ENCODE measurements around the gene UMAD1. TPM values are rescaled to one million over a fixed set of nuclear protein-coding genes. Genes with fewer than 3 reads are reported as not detected.

UMAD1 gene
- total RNA-seq, 2 donors from 2014 or later = 12.9 to 23.9 TPM

DNA sequence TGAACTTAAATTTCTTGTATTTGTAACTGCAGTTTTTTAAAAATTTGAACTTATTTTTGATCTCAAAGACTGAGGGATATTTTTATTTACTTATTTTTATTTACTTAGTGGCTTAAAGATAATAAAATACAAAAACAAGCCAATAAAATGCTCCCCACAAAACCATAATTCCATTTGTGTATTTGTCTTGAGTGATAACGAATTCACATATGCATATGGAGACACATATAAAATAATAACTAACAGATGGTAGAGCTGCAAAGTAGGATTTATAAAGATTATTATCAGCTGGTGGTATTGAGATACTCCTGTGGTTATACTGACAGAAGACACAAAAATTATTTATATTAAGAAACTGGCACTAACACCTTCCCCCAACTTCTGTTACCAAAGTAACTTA is 168.1 kb downstream of the UMAD1 start:
- ATAC-seq (ENCODE audit: insufficient number of reproducible peaks, low FRiP score, low read depth) = no peak

DNA sequence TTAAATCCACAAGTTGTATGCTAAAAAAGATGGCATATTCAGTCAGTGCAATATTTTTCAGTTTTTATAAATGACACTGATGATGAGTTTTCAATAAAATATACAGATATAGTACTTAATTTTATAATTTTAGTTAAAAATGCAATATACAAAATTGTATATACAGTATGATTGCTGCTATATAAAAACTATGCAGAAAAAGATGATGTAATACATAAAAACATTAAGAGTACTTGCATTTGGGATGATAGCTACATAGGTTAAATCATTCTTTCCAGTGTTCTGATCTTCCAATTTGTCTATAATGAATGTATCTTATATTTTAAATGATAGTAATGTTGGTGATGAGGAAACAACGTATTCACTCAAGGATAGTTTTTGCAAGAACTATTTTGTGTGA is 169.8 kb downstream of the UMAD1 start:
- ATAC-seq (ENCODE audit: insufficient number of reproducible peaks, low FRiP score, low read depth) = no peak
- DNase-seq (ENCODE audit: low spot score) = no peak
- H3K4me3 ChIP-seq = no peak overlapping the region
- peaks cover 4% of the 10 kb centered on the region for H3K36me3 ChIP-seq
- TF ChIP-seq, protein P1, sequence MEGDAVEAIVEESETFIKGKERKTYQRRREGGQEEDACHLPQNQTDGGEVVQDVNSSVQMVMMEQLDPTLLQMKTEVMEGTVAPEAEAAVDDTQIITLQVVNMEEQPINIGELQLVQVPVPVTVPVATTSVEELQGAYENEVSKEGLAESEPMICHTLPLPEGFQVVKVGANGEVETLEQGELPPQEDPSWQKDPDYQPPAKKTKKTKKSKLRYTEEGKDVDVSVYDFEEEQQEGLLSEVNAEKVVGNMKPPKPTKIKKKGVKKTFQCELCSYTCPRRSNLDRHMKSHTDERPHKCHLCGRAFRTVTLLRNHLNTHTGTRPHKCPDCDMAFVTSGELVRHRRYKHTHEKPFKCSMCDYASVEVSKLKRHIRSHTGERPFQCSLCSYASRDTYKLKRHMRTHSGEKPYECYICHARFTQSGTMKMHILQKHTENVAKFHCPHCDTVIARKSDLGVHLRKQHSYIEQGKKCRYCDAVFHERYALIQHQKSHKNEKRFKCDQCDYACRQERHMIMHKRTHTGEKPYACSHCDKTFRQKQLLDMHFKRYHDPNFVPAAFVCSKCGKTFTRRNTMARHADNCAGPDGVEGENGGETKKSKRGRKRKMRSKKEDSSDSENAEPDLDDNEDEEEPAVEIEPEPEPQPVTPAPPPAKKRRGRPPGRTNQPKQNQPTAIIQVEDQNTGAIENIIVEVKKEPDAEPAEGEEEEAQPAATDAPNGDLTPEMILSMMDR (IDR thresholded peaks at IDR 0.05) = no peak
- no peak overlapping the region for H3K27ac ChIP-seq
- H3K4me1 ChIP-seq (ENCODE audit: control insufficient read depth in 1 of 2, low read depth in 2 of 2) = peaks cover 0 to 3% of the 10 kb centered on the region in 2 donors
- H3K9me3 ChIP-seq = no peaks in the 10 kb centered on the region
- no peaks in the 10 kb centered on the region for H3K27me3 ChIP-seq (replicated peaks; ENCODE audit: insufficient read depth)

More for the DNA sequence above, 168.1 kb downstream of the UMAD1 start:
- Histone ChIP-seq H3K9me3 (no peaks in the 10 kb centered on the region), H3K4me1 (ENCODE audit: control insufficient read depth in 1 of 2, low read depth in 2 of 2) (peaks cover 0 to 3% of the 10 kb centered on the region in 2 donors), H3K27ac (no peak overlapping the region), H3K4me3 (no peak overlapping the region), H3K36me3 (no peaks in the 10 kb centered on the region), H3K27me3 (replicated peaks; ENCODE audit: insufficient read depth) (no peaks in the 10 kb centered on the region)
- no peak for DNase-seq (ENCODE audit: low spot score)
- TF ChIP-seq, protein P1 (IDR thresholded peaks at IDR 0.05) = no peak

DNA sequence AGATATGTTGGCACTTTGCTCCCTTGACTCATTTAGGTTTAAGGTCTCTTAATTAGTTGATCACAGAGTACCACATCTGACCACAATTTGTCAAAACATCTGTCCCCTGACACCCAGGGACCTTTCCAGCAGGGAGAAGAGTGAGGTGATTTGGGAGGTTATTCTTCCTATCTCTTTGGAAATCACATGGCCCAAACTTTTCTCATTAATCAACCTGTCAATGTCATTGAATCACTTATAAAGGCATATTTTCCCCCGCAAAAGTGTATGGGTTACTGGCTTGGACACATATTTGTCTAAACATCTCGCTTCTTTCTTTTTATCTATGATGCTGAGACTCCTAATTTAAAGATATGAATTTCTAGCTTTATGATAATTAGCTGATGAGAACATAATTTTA is 170.3 kb downstream of the UMAD1 start:
- DNase-seq (ENCODE audit: low spot score) (no peak), ATAC-seq (ENCODE audit: insufficient number of reproducible peaks, low FRiP score, low read depth) (no peak)
- peaks cover 4% of the 10 kb centered on the region for H3K36me3 ChIP-seq
- peaks cover 0 to 3% of the 10 kb centered on the region in 2 donors for H3K4me1 ChIP-seq (ENCODE audit: control insufficient read depth in 1 of 2, low read depth in 2 of 2)
- H3K27me3 ChIP-seq (replicated peaks; ENCODE audit: insufficient read depth) = no peaks in the 10 kb centered on the region
- TF ChIP-seq, protein P1 (IDR thresholded peaks at IDR 0.05) = no peak
- no peak overlapping the region for H3K27ac ChIP-seq
- H3K4me3 ChIP-seq = no peak overlapping the region
- H3K9me3 ChIP-seq = no peaks in the 10 kb centered on the region

DNA sequence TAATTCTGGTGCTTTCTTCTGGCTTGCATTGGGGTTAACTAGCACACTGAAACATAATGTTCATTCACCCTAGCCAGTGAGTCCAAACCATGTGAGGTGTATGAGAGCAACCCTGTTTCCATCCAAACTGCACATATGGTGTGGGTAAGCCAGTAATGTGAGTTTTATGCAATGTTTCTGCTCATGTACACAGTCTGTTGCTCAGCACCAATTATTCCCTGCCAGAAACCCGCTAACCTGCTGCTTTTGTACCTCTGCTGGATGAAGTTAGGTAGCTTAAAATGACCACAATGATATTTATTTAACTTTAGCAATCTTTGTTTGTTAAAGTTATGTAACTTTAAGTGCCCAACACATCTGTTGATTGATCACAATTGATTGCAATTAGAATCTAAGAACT is 171.6 kb downstream of the UMAD1 start:
- Histone ChIP-seq H3K27ac (no peak overlapping the region), H3K4me3 (no peak overlapping the region), H3K4me1 (ENCODE audit: control insufficient read depth in 1 of 2, low read depth in 2 of 2) (peaks cover 0 to 3% of the 10 kb centered on the region in 2 donors), H3K9me3 (no peaks in the 10 kb centered on the region), H3K27me3 (replicated peaks; ENCODE audit: insufficient read depth) (no peaks in the 10 kb centered on the region), H3K36me3 (peaks cover 4% of the 10 kb centered on the region)
- TF ChIP-seq, protein P1 (IDR thresholded peaks at IDR 0.05) = no peak
- ATAC-seq (ENCODE audit: insufficient number of reproducible peaks, low FRiP score, low read depth) (no peak), DNase-seq (ENCODE audit: low spot score) (no peak)

DNA sequence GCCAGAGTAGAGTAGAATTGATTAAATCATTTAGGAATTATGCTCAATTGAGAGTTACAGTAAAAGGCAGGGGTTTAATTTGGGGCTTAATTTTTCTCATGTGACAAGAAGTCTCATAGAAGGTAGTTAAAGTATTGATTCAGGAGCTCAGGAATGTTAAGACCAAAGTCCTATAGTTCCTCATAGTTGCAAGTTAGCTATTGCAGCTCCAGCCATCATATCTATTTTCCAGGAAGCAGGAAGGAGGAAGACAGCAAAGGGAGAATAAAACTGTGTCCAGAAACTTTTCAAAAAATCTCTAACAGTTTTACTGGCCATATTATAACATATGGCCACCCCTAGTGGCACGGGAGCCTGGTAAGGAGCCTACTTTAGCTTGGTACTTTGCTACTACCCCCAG is 174.8 kb downstream of the UMAD1 start:
- DNase-seq (ENCODE audit: low spot score) (no peak), ATAC-seq (ENCODE audit: insufficient number of reproducible peaks, low FRiP score, low read depth) (no peak)
- Histone ChIP-seq H3K9me3 (no peaks in the 10 kb centered on the region), H3K4me3 (no peak overlapping the region), H3K27ac (no peak overlapping the region), H3K4me1 (ENCODE audit: control insufficient read depth in 1 of 2, low read depth in 2 of 2) (no peaks in the 10 kb centered on the region), H3K27me3 (replicated peaks; ENCODE audit: insufficient read depth) (no peaks in the 10 kb centered on the region), H3K36me3 (peaks cover 4% of the 10 kb centered on the region)
- TF ChIP-seq, protein P1 (IDR thresholded peaks at IDR 0.05) = no peak
